Measurements from ENCODE around the gene CLHC1.

Gene CLHC1

GRCh38 chr2:55204950-55205349, 27.1 kb downstream of the CLHC1 start:
- no peak for TF ChIP-seq EZH2 (optimal IDR thresholded peaks at IDR 0.05; ENCODE audit: low read depth, low read length)
- TF ChIP-seq EZH2phosphoT487 (IDR thresholded peaks at IDR 0.05; ENCODE audit: low read length) = no peak
- TF ChIP-seq, protein P1, sequence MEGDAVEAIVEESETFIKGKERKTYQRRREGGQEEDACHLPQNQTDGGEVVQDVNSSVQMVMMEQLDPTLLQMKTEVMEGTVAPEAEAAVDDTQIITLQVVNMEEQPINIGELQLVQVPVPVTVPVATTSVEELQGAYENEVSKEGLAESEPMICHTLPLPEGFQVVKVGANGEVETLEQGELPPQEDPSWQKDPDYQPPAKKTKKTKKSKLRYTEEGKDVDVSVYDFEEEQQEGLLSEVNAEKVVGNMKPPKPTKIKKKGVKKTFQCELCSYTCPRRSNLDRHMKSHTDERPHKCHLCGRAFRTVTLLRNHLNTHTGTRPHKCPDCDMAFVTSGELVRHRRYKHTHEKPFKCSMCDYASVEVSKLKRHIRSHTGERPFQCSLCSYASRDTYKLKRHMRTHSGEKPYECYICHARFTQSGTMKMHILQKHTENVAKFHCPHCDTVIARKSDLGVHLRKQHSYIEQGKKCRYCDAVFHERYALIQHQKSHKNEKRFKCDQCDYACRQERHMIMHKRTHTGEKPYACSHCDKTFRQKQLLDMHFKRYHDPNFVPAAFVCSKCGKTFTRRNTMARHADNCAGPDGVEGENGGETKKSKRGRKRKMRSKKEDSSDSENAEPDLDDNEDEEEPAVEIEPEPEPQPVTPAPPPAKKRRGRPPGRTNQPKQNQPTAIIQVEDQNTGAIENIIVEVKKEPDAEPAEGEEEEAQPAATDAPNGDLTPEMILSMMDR (IDR thresholded peaks at IDR 0.05; ENCODE audit: low read length) = no peak
- no peaks in the 10 kb centered on the region for H4K20me1 ChIP-seq (ENCODE audit: insufficient read depth, low read length)
- no peaks in the 10 kb centered on the region for H3K36me3 ChIP-seq (replicated peaks; ENCODE audit: insufficient read depth, low read length)

GRCh38 chr2:55204536-55204935, 27.6 kb downstream of the CLHC1 start:
- H3K4me3 ChIP-seq (ENCODE audit: low read length) = no peak overlapping the region
- TF ChIP-seq EZH2phosphoT487 (IDR thresholded peaks at IDR 0.05; ENCODE audit: low read length) (no peak), EZH2 (optimal IDR thresholded peaks at IDR 0.05; ENCODE audit: low read depth, low read length) (no peak)
- TF ChIP-seq, protein P1 (IDR thresholded peaks at IDR 0.05; ENCODE audit: low read length) = no peak
- H2AFZ ChIP-seq (ENCODE audit: low read length) = no peak overlapping the region
- no peaks in the 10 kb centered on the region for H3K4me1 ChIP-seq (ENCODE audit: low read length)
- no peak for DNase-seq
- H3K9me3 ChIP-seq (replicated peaks; ENCODE audit: insufficient read depth, low read length) = no peaks in the 10 kb centered on the region
- H3K79me2 ChIP-seq (ENCODE audit: low read length) = no peaks in the 10 kb centered on the region
- H3K36me3 ChIP-seq (replicated peaks; ENCODE audit: insufficient read depth, low read length) = no peaks in the 10 kb centered on the region
- H3F3A ChIP-seq (ENCODE audit: insufficient read depth, low read length) = no peaks in the 10 kb centered on the region
- no peak overlapping the region for H3K27ac ChIP-seq (ENCODE audit: low read length)
- no peaks in the 10 kb centered on the region for H3K9me2 ChIP-seq (replicated peaks; ENCODE audit: insufficient read depth, low read length)
- no peaks in the 10 kb centered on the region for H3K27me3 ChIP-seq (replicated peaks; ENCODE audit: insufficient read depth, low read length)
- H3K9ac ChIP-seq (ENCODE audit: low read length) = no peak overlapping the region
- no peaks in the 10 kb centered on the region for H4K20me1 ChIP-seq (ENCODE audit: insufficient read depth, low read length)
- H3K4me2 ChIP-seq (ENCODE audit: low read depth, low read length) = no peak overlapping the region

More at GRCh38 chr2:55204950-55205349, 27.1 kb downstream of the CLHC1 start:
- Histone ChIP-seq H3K9me2 (replicated peaks; ENCODE audit: insufficient read depth, low read length) (no peaks in the 10 kb centered on the region), H3K79me2 (ENCODE audit: low read length) (no peaks in the 10 kb centered on the region), H3K4me1 (ENCODE audit: low read length) (no peaks in the 10 kb centered on the region), H3F3A (ENCODE audit: insufficient read depth, low read length) (no peaks in the 10 kb centered on the region), H3K4me2 (ENCODE audit: low read depth, low read length) (no peak overlapping the region), H3K4me3 (ENCODE audit: low read length) (no peak overlapping the region), H3K9me3 (replicated peaks; ENCODE audit: insufficient read depth, low read length) (no peaks in the 10 kb centered on the region), H3K27ac (ENCODE audit: low read length) (no peak overlapping the region), H2AFZ (ENCODE audit: low read length) (no peak overlapping the region), H3K27me3 (replicated peaks; ENCODE audit: insufficient read depth, low read length) (no peaks in the 10 kb centered on the region), H3K9ac (ENCODE audit: low read length) (no peak overlapping the region)
- DNase-seq = no peak

DNA sequence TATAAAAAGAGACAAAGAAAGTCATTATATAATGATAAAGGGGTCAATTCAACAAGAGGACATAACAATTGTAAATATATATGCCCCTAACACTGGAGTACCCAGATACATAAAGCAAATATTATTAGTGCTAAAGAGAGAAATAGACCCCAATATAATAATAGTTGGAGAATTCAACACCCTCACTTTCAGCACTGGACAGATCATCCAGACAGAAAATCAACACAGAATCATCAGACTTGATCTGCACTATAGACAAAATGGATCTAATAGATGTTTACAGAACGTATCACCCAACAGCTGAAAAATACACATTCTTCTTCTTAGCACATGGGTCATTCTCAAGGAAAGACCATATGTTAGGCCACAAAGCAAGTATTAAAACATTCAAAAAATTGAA, 31.7 kb downstream of the CLHC1 start:
- DNase-seq = no peak
- H3K36me3 ChIP-seq (replicated peaks; ENCODE audit: insufficient read depth, low read length) = no peaks in the 10 kb centered on the region
- H3F3A ChIP-seq (ENCODE audit: insufficient read depth, low read length) = no peaks in the 10 kb centered on the region
- no peaks in the 10 kb centered on the region for H3K27me3 ChIP-seq (replicated peaks; ENCODE audit: insufficient read depth, low read length)
- TF ChIP-seq, protein P1 (IDR thresholded peaks at IDR 0.05; ENCODE audit: low read length) = no peak
- no peak for TF ChIP-seq EZH2 (optimal IDR thresholded peaks at IDR 0.05; ENCODE audit: low read depth, low read length)
- no peaks in the 10 kb centered on the region for H3K9me2 ChIP-seq (replicated peaks; ENCODE audit: insufficient read depth, low read length)
- H3K79me2 ChIP-seq (ENCODE audit: low read length) = no peaks in the 10 kb centered on the region
- no peak overlapping the region for H3K4me3 ChIP-seq (ENCODE audit: low read length)
- H3K4me2 ChIP-seq (ENCODE audit: low read depth, low read length) = no peak overlapping the region
- H3K9me3 ChIP-seq (replicated peaks; ENCODE audit: insufficient read depth, low read length) = no peaks in the 10 kb centered on the region
- H2AFZ ChIP-seq (ENCODE audit: low read length) = no peak overlapping the region
- H3K27ac ChIP-seq (ENCODE audit: low read length) = no peak overlapping the region
- no peaks in the 10 kb centered on the region for H4K20me1 ChIP-seq (ENCODE audit: insufficient read depth, low read length)
- no peak overlapping the region for H3K9ac ChIP-seq (ENCODE audit: low read length)
- no peaks in the 10 kb centered on the region for H3K4me1 ChIP-seq (ENCODE audit: low read length)
